IMR-90 (cell line): ENCODE results near the gene DNAH17. TPM values are rescaled to one million over a fixed set of nuclear protein-coding genes. Genes with fewer than 3 reads are reported as not detected.

Experiments
- MAZ ChIP-seq: IDR thresholded peaks from 2 replicates; pipeline ENCODE4 v1.6.1; 2012; ENCODE audit warnings: low read depth, mild to moderate bottlenecking, low read length, improper control_type of control experiment, moderate library complexity, borderline replicate concordance
- polyA plus RNA-seq, 3 experiments: library from polyadenylated mRNA; depleted of rRNA; stranded (reverse); fragments of >200 nt; gene quantifications; 2 replicates each; pipeline ENCODE4 v1.2.3, GENCODE V29; 2012; ENCODE audit warnings: low replicate concordance in 1 of 3
- total RNA-seq: library from RNA; depleted of rRNA; stranded (reverse); fragments of >200 nt; gene quantifications from 2 replicates; pipeline ENCODE4 v1.2.3, GENCODE V29; 2012
- TF ChIP-seq, protein P1 (sequence below): fragments of 150-350 bp; IDR thresholded peaks from 2 replicates; pipeline ENCODE4 v1.6.1; 2016; ENCODE audit warnings: low read depth, mild to moderate bottlenecking, low read length, moderate library complexity, borderline replicate concordance

The DNAH17 gene
- total and polyA plus RNA-seq, 2 of the 4 experiments (the other 2 are of a cell fraction) = not detected

- TF ChIP-seq, protein P1, sequence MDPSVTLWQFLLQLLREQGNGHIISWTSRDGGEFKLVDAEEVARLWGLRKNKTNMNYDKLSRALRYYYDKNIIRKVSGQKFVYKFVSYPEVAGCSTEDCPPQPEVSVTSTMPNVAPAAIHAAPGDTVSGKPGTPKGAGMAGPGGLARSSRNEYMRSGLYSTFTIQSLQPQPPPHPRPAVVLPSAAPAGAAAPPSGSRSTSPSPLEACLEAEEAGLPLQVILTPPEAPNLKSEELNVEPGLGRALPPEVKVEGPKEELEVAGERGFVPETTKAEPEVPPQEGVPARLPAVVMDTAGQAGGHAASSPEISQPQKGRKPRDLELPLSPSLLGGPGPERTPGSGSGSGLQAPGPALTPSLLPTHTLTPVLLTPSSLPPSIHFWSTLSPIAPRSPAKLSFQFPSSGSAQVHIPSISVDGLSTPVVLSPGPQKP = no peak
- no peak for TF ChIP-seq MAZ
Measured at GRCh38 chr17:78419970-78420815, 157.0 kb downstream of the DNAH17 start (continued).
